GM20431 (cell line): ENCODE data around the gene MGLL.

ENCODE experiments used
- in situ Hi-C: fragments of 300-500 bp; cut with MseI, MboI; formaldehyde crosslinking; loops from one replicate; pipeline ENCODE4 v1.15.0; 2020; ENCODE audit warnings: low sequenced_read_pairs; ENCODE audit not compliant: unreplicated experiment

The MGLL gene

DNA sequence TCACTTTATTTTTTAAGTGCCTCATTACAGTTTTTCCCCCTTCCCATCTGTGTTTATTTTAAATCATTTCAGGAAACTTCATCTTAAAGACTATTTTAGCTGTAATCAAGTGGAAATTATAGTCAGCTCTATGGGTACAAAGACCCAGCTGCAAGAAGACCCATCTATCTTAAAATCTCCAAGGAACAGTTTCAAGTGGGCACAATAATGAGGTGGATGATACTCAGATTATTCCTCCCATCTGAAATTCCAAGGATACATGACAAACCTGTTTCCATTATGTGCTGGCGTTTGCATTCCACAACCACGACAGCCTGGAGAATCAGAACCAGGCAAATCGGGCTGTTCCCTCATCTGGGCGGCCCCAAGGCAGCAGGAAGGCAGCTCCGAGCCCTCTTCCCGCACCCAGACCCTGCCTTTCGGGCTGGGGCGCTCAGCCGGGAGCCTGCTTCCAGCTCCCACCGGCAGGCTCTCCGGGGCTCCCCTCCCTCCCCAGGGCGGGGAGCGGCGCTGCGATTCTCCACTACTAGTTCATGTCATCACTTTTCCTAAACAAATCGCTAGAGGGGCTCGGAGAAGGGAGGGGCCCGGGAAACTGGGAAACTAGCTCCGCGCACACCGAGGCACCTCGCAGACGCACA, at the start of gene MGLL:
Gene MGLL (minus strand): TSS at position 475 of the 641 bp plus-strand sequence. CDS start 197 bp downstream, at position 278.
- in situ Hi-C loops, result no loop called here

DNA sequence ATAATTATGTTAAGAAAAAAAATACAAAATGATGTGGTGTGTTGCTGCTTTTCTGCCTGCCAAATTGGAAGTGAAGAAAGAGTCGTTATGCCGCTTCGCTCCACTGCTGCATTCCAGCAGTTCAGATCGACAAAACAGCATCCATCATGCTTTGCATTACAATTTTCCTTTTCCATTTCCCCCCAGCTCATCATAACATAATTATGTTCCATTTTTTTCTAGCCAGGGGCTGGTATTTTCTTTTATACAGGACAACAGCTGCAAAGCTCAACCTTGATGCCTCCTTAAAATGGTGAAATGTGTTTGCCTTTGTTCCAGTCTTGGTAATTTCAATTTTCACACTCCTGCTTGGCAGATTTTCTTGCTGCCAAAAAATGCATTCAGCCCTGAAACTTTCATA, 47.8 kb upstream of the MGLL start:
- in situ Hi-C loops, result no loop called here

GRCh38 chr3:127867986-127868385, 45.7 kb upstream of the MGLL start:
- in situ Hi-C loops, result no loop called here

GRCh38 chr3:127867412-127867811, 45.1 kb upstream of the MGLL start:
- in situ Hi-C loops, result no loop called here

- in situ Hi-C loops, result no loop called here
Measured at GRCh38 chr3:127865941-127866340, 43.6 kb upstream of the MGLL start.

DNA sequence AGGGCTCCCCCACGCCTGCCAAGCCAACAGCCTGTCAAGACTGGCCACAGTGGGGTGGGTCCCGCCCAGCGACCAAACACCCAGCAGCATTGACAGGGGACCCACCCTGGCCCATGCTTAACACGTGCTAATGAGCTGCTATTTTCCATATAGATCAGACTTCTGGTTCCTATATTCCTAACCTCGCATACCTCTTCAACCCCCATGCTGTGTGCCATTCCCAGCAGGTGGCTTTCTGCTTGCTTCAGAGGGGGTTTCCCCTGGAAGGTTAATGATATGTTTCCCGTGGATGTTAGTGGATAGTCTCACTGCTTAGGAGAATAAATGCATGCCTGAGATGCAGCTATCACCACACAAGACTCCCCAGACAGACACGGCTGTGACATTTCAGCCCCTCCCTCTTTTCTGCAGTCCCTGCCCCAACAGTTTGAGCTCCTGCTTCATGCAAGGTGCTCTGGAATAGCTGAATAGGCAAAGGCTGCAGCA, 37.9 kb upstream of the MGLL start:
- in situ Hi-C loops, result no loop called here

- in situ Hi-C loops, result no loop called here
Measured at GRCh38 chr3:127859730-127860129, 37.4 kb upstream of the MGLL start.

DNA sequence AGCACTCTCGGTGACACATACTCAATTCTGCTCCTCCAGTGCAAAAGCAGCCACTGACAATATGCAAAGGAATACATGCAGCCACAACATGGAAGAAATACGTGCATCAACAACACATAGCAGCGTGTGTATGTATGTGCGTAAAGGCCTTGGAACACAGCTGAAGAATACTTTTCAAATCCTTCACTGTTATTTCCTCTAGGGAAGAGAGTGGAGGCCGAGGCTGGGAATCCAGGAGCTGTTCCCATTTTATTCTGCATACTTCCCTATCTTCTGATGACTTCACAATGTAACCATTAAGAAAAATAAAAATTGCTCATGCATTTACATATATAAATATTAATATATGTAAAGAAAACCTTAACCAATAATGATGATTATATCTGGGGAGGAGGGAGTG, 36.6 kb upstream of the MGLL start:
- in situ Hi-C loops, result no loop called here

GRCh38 chr3:127858521-127858920, 36.2 kb upstream of the MGLL start:
- in situ Hi-C loops, result no loop called here

- in situ Hi-C loops, result no loop called here
Measured at GRCh38 chr3:127857333-127857732, 35.0 kb upstream of the MGLL start.

DNA sequence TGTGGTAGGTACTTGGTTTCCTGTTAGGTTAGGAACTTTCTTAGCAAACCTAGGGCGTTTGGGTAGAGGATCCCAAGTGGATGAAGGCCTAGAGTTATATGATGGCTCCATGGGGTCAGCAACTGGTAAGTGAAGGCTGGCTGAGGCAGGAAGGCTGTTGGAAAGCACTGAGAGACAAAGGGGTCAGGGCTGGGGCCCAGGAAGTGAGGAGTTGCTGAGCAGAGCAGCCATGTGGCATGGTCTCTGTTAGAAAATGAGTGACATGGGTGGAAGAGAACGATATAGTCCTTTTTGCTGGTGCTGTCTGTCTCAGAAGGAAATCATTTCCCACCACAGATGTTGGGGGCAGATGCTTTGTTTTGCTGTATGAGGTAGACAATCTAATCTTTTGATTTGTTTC, 34.5 kb upstream of the MGLL start:
- in situ Hi-C loops, result no loop called here

DNA sequence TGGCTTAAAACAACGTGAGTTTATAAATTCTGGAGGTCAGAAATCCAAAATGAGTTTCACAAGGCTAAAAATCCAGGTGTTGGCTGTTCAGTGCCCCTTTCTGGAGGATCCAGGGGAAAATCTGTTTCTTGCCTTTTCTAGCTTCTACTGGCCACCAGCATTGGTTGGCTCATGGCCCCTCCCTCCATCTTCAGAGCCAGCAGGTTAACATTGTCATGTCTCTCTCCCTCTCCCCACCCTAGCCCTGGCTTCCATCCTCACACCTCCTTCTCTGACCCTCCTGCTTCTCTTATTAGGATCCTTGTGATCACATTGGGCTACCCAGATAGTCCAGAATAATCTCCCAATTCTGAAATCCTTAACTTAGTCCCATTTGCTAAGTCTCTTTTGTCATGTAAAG, 32.9 kb upstream of the MGLL start:
- in situ Hi-C loops, result no loop called here

- in situ Hi-C loops, result no loop called here
Measured at GRCh38 chr3:127853681-127854080, 31.4 kb upstream of the MGLL start.

- in situ Hi-C loops, result no loop called here
Measured at GRCh38 chr3:127851899-127852298, 29.6 kb upstream of the MGLL start.

GRCh38 chr3:127849368-127849767, 27.1 kb upstream of the MGLL start:
- in situ Hi-C loops, result no loop called here

- in situ Hi-C loops, result no loop called here
Measured at GRCh38 chr3:127848131-127849129, 26.1 kb upstream of the MGLL start.

DNA sequence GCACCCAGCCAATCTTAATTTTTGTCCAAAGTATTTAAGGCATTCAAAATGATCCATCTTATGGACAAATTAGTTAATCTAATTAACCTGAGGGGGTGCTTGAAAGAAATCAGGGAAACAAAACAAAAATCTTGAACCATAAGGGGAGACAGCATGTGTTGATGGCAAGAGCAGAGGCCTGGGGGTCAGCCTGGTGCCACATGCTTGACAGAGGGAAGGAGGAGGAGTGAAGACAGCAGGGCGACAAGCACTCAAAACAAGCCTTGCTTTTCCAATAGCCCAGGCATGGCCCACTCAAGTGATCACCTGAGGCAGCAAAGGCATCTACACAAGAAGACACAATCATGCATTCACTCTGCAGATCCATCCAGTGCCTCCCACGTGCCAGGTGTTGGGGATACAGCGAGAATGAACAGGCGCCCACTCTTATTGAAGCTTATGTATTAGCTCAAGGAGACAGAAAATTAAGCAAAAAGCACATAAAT, 25.0 kb upstream of the MGLL start:
- in situ Hi-C loops, result no loop called here

DNA sequence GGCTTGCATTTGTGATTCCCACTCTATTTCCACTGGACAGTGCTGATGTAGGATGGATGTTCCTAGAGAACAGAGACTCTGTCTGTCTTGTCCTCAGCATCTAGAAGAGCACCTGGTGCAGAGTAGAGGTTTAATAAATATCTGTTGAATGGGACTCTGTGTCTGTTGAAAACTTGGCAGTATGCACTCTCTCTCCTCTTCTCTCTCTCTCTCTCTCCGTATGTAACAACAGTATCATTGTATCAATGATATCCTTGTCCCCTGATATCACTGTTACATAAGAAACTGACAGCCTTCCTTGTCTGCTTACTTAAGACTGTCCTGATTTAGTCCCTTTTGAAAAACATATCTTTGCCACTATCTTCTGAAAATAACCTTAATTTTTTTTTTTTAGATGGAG, 24.3 kb upstream of the MGLL start:
- in situ Hi-C loops, result no loop called here

DNA sequence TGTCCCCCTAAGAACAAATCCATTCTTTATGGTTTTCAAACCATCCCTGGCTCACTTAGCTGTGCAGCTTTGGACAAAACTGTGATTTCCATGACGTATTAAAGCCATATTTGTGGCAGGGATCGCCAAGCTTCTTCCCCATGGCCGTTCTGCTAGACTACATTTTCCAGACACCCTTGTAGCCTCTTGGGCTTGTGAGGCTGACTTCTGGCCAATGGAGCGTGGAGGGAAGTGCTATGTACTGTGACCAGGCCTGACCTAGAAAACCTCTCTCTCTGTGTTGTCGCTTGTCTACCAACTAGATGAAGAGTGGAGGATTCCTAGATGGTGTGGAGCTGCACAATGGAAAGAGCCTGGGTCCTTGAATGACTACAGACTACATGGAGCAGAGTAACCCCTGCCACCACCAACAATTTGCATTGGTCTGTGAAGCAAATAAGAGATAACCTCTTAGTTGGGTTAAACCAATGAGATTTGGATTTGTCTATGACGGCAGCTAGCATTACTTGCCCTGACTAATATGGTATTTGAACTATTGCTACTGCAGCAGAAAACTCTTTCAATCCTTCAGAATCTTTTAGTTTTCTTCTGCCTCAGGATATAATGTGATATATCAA, 22.1 kb upstream of the MGLL start:
- in situ Hi-C loops, result no loop called here

GRCh38 chr3:127840671-127841070, 18.4 kb upstream of the MGLL start:
- in situ Hi-C loops, result no loop called here

DNA sequence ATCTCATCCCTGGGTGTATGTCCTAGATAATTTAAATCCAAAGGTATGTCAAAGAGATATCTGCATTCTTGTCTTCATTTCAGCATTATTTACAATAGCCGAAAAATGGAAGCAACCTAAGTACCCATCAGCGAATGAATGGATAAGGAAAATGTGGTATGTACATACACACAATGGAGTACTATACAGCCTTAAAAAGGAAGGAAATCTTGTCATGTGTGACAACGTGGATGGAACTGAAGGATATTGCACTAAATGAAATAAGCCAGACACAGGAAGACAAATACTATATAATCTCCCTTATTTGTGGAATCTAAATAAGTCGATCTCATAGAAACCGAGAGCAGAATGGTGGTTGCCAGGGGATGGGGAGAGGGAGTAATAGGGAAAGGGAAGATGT, 16.8 kb upstream of the MGLL start:
- in situ Hi-C loops, result no loop called here
